HEK293T (cell line): ENCODE data around the gene GALK1.

ENCODE experiments used
- CTCF ChIA-PET: fragments of 350-600 bp; formaldehyde crosslinking; extraction: SDS; loops from one replicate; lab custom pipeline; 2021; ENCODE audit warnings: antibody characterized with exemption, inconsistent platforms; lab: Yijun Ruan, JAX
- POLR2A ChIA-PET: fragments of 350-600 bp; formaldehyde crosslinking; extraction: SDS; loops from one replicate; lab custom pipeline; 2020; ENCODE audit warnings: antibody characterized with exemption, inconsistent platforms; lab: Yijun Ruan, JAX
- DNase-seq: peaks from one replicate; pipeline ENCODE4 v3.0.0; 2012; ENCODE audit warnings: mixed read lengths; ENCODE audit errors: extremely low spot score
- ARNT ChIP-seq: fragments of 450-650 bp; IDR thresholded peaks from 2 replicates; pipeline ENCODE4 v1.6.1; 2017; ENCODE audit warnings: mild to moderate bottlenecking
- BHLHE40 ChIP-seq: fragments of 450-650 bp; IDR thresholded peaks from 2 replicates; pipeline ENCODE4 v1.6.1; 2016; ENCODE audit warnings: mild to moderate bottlenecking, moderate library complexity, borderline replicate concordance
- CTBP1 ChIP-seq: fragments of 450-650 bp; IDR thresholded peaks from 2 replicates; pipeline ENCODE4 v1.6.1; 2016; ENCODE audit warnings: borderline replicate concordance
- ELF4 ChIP-seq: fragments of 450-650 bp; IDR thresholded peaks from 2 replicates; pipeline ENCODE4 v1.6.1; 2017; ENCODE audit warnings: antibody characterized with exemption
- FOXA1 ChIP-seq: fragments of 450-650 bp; IDR thresholded peaks from 2 replicates; pipeline ENCODE4 v1.6.1; 2016; ENCODE audit warnings: mild to moderate bottlenecking
- FOXK2 ChIP-seq: fragments of 450-650 bp; IDR thresholded peaks from 2 replicates; pipeline ENCODE4 v1.6.1; 2016; ENCODE audit warnings: mild to moderate bottlenecking
- FOXM1 ChIP-seq: fragments of 450-650 bp; IDR thresholded peaks from 2 replicates; pipeline ENCODE4 v1.6.1; 2017; ENCODE audit warnings: mild to moderate bottlenecking, borderline replicate concordance
- HDGF ChIP-seq: fragments of 450-650 bp; IDR thresholded peaks from 2 replicates; pipeline ENCODE4 v1.6.1; 2017; ENCODE audit warnings: antibody characterized with exemption, borderline replicate concordance
- L3MBTL2 ChIP-seq: fragments of 450-650 bp; conservative IDR thresholded peaks from 2 replicates; pipeline ENCODE4 v1.6.1; 2016; ENCODE audit warnings: mild to moderate bottlenecking
- LEF1 ChIP-seq: fragments of 450-650 bp; IDR thresholded peaks from 2 replicates; pipeline ENCODE4 v1.6.1; 2017; ENCODE audit warnings: mild to moderate bottlenecking, borderline replicate concordance
- NFRKB ChIP-seq: fragments of 450-650 bp; IDR thresholded peaks from 2 replicates; pipeline ENCODE4 v1.6.1; 2016; ENCODE audit warnings: mild to moderate bottlenecking, moderate library complexity
- SP1 ChIP-seq: fragments of 450-650 bp; IDR thresholded peaks from 2 replicates; pipeline ENCODE4 v1.6.1; 2017
- SUZ12 ChIP-seq: fragments of 450-650 bp; IDR thresholded peaks from 2 replicates; pipeline ENCODE4 v1.6.1; 2016; ENCODE audit warnings: mild to moderate bottlenecking
- TARDBP ChIP-seq: fragments of 450-650 bp; IDR thresholded peaks from 2 replicates; pipeline ENCODE4 v1.6.1; 2016
- ZNF384 ChIP-seq: fragments of 450-650 bp; IDR thresholded peaks from 2 replicates; pipeline ENCODE4 v1.6.1; 2016
- TF ChIP-seq, protein P1 (sequence below): fragments of 450-650 bp; IDR thresholded peaks from 2 replicates; pipeline ENCODE4 v1.6.1; 2016

The GALK1 gene

DNA sequence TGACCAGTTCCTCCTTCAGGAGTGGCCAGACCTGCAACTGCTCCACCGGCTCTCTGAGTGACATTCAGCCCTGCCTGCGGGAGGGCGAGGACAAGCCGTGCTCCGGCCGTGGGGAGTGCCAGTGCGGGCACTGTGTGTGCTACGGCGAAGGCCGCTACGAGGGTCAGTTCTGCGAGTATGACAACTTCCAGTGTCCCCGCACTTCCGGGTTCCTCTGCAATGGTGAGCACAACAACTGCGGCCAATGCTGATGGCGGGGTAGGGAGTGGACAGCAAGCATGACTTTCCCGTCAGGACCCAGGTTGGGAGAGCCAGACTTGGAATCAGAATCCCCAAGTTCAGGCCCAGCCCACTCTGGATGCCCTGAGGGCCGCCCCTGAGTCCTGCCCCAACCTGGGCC, 31.5 kb downstream of the GALK1 start:
- POLR2A ChIA-PET = no interaction called here
- DNase-seq = no peak
- CTCF ChIA-PET = interaction anchor here (0.6 kb wide), 1 partner anchor 8 kb away, joined by 3 read pairs; no protein-coding TSS in a partner anchor
- TF ChIP-seq ELF4 = no peak
- no peak for TF ChIP-seq CTBP1
- TF ChIP-seq L3MBTL2 = no peak
- TF ChIP-seq ZNF384 = no peak
- no peak for TF ChIP-seq FOXK2
- no peak for TF ChIP-seq SP1
- TF ChIP-seq, protein P1, sequence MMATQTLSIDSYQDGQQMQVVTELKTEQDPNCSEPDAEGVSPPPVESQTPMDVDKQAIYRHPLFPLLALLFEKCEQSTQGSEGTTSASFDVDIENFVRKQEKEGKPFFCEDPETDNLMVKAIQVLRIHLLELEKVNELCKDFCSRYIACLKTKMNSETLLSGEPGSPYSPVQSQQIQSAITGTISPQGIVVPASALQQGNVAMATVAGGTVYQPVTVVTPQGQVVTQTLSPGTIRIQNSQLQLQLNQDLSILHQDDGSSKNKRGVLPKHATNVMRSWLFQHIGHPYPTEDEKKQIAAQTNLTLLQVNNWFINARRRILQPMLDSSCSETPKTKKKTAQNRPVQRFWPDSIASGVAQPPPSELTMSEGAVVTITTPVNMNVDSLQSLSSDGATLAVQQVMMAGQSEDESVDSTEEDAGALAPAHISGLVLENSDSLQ = no peak
- no peak for TF ChIP-seq NFRKB
- no peak for TF ChIP-seq FOXA1
- no peak for TF ChIP-seq TARDBP

DNA sequence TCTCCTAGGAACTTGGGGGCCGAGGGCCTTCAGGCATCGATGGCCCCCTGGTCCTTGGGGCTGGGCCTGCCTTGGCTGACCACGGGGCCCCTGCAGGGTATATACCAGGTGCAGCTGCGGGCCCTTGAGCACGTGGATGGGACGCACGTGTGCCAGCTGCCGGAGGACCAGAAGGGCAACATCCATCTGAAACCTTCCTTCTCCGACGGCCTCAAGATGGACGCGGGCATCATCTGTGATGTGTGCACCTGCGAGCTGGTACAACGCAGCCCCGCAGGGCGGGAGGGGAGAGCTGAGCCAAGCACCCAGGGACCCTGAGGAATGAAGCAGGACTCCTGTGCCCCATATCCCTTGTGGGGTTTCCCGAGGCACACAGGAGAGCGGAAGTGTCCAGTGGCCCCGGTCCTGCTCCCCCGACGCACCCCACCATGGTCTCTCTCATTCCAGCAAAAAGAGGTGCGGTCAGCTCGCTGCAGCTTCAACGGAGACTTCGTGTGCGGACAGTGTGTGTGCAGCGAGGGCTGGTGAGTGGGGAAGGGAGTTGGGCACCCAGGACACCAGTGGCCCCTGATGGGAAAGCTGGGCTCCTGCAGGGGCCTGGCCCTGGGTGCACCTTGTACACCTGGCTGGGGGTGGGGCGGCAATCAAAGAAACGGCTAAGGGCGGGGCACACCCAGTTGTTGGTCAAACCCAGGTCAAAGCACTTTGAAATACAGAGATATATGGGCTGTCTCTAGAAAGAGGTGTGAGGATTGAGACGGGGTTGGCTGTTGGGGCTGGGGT, 33.1 kb downstream of the GALK1 start:
- ChIA-PET POLR2A (interaction anchor here (1.0 to 1.6 kb wide), 3 partner anchors 11 to 65 kb away, joined by 3 to 4 read pairs (median 4); partner anchors contain the start of genes RECQL5 and SAP30BP), CTCF (no interaction called here)
- no peak for DNase-seq
- TF ChIP-seq ARNT (no peak), CTBP1 (no peak), SP1 (no peak), FOXM1 (no peak), L3MBTL2 (no peak), SUZ12 (no peak), TARDBP (no peak), NFRKB (no peak), FOXK2 (no peak), ELF4 (no peak), LEF1 (no peak), HDGF (no peak), BHLHE40 (no peak), FOXA1 (no peak), ZNF384 (no peak)
- TF ChIP-seq, protein P1 = no peak

DNA sequence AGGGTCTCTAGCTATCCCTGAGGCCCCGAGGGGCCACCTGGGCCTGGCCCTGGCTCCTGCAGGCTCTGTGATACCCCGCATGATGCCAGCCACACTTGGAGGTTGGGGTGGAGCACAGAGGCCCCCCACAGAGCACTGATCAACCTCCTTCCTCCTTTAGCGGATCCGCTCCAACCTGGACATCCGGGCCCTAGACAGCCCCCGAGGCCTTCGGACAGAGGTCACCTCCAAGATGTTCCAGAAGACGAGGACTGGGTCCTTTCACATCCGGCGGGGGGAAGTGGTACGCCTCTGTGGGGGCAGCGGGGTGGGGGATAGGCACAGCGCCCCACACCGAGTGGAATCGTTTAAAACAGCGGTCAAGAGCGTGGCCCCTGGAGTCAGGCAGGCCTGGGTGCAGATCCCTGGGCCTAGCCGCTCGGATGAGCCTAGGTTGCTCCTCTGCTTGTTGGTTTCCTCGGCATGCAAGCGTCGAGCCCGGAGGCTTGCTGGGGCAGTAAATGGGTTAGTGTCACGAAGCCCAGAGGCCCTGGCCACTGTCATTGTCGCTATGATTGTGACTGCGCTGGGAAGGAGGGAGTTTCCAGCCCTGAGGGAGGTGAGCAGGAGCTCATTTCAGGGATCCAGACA, 33.8 kb downstream of the GALK1 start:
- ChIA-PET POLR2A (interaction anchor here (1.0 to 1.6 kb wide), 2 partner anchors 11 to 64 kb away, joined by 3 to 4 read pairs; partner anchors contain the start of genes RECQL5 and SAP30BP), CTCF (no interaction called here)
- TF ChIP-seq HDGF (no peak), TARDBP (no peak), FOXK2 (no peak), SUZ12 (no peak), SP1 (no peak), NFRKB (no peak), FOXA1 (no peak), ELF4 (no peak), FOXM1 (no peak), CTBP1 (no peak), L3MBTL2 (no peak)
- TF ChIP-seq, protein P1 = no peak
- DNase-seq = no peak

DNA sequence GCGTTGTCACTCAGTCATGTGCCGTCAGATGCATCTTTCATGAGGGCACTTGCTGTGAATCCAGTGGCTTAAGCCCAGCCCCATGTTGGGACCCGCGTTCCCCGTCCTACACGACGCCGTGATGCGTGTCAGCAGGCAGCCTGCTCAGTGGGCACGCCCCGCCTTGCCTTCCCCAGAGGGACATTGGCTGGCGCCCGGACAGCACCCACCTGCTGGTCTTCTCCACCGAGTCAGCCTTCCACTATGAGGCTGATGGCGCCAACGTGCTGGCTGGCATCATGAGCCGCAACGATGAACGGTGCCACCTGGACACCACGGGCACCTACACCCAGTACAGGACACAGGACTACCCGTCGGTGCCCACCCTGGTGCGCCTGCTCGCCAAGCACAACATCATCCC, 34.9 kb downstream of the GALK1 start:
- POLR2A ChIA-PET = interaction anchor here (0.6 to 0.8 kb wide), 2 partner anchors 9 to 50 kb away, joined by 3 read pairs; no protein-coding TSS in a partner anchor
- DNase-seq = no peak
- no peak for TF ChIP-seq HDGF
- no peak for TF ChIP-seq CTBP1
- no peak for TF ChIP-seq NFRKB
- no peak for TF ChIP-seq SP1
- no peak for TF ChIP-seq BHLHE40
- TF ChIP-seq ELF4 = no peak
- no peak for TF ChIP-seq ARNT
- no peak for TF ChIP-seq ZNF384
- TF ChIP-seq, protein P1 = no peak
- TF ChIP-seq FOXA1 = no peak
- no peak for TF ChIP-seq FOXK2
- no peak for TF ChIP-seq LEF1
- TF ChIP-seq FOXM1 = no peak
- TF ChIP-seq SUZ12 = no peak
- no peak for TF ChIP-seq TARDBP
- TF ChIP-seq L3MBTL2 = no peak
- CTCF ChIA-PET = interaction anchor here (0.9 to 1.2 kb wide), 3 partner anchors 8 to 20 kb away, joined by 3 to 4 read pairs (median 3); no protein-coding TSS in a partner anchor

DNA sequence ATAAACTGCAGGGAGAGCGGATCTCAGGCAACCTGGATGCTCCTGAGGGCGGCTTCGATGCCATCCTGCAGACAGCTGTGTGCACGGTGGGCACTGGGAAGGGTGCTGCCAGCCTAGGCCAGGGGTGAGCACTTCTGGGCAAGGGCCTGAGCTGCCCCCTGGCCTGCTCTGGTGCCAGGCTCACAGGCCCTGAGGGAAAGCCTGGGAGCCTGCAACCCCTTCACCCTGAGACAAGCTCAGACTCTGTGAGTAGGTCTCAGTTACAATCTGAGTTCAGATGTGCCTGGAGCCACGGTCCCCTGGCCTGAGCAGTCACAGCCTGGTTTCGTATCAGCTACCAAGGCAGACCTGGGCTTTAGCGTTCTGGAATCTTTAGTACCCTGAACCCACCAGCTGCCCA, 35.6 kb downstream of the GALK1 start:
- ChIA-PET POLR2A (interaction anchor here (0.6 to 0.8 kb wide), 2 partner anchors 9 to 51 kb away, joined by 3 read pairs; no protein-coding TSS in a partner anchor), CTCF (interaction anchor here (0.9 to 1.2 kb wide), 3 partner anchors 9 to 21 kb away, joined by 3 to 4 read pairs (median 3); no protein-coding TSS in a partner anchor)
- no peak for DNase-seq
- TF ChIP-seq ZNF384 (no peak), BHLHE40 (no peak), FOXA1 (no peak), CTBP1 (no peak), TARDBP (no peak), NFRKB (no peak), FOXK2 (no peak), SUZ12 (no peak), LEF1 (no peak), FOXM1 (no peak), ARNT (no peak), L3MBTL2 (no peak)
- TF ChIP-seq, protein P1 = no peak
